ENCODE results near the gene BHLHA15. TPM values are rescaled to one million over a fixed set of nuclear protein-coding genes. Genes with fewer than 3 reads are reported as not detected.

The BHLHA15 gene
- total and polyA plus RNA-seq, 2 of the 13 experiments (the other 11 are each of a cell fraction or from before 2014, with no cell fraction given) = 1.9 to 6.1 TPM

GRCh38 chr7:98251601-98252424, 40.6 kb downstream of the BHLHA15 start, which contains the start of gene TECPR1 (continued):
- TF ChIP-seq ZNF276 (CRISPR knock-in tag; IDR thresholded peaks at IDR 0.05; ENCODE audit: low read depth) = no peak; the same call in 1 of the 2 replicates
- 0 out of 2 replicates have a peak, but pooled peaks have one; percentile 31 for TF ChIP-seq ZNF34 (CRISPR knock-in tag; IDR thresholded peaks at IDR 0.05; ENCODE audit: borderline replicate concordance)
- peak; percentile 27 for TF ChIP-seq KLF13 (CRISPR knock-in tag; IDR thresholded peaks at IDR 0.05)
- no peak for TF ChIP-seq ZNF354B (CRISPR knock-in tag; IDR thresholded peaks at IDR 0.05)
- TF ChIP-seq EHMT2 (IDR thresholded peaks at IDR 0.05; ENCODE audit: borderline replicate concordance, low read depth, low read length) = no peak
- no peak for TF ChIP-seq ZNF383 (CRISPR knock-in tag; IDR thresholded peaks at IDR 0.05; ENCODE audit: borderline replicate concordance)
- TF ChIP-seq TSC22D2 (CRISPR knock-in tag; IDR thresholded peaks at IDR 0.05; ENCODE audit: borderline replicate concordance) = peak; percentile 61; the same call in 1 of the 2 replicates
- TF ChIP-seq ZBTB14 (CRISPR knock-in tag; IDR thresholded peaks at IDR 0.05) = 0 out of 2 replicates have a peak, but pooled peaks have one; percentile 31
- no peak; the same call in 1 of the 2 replicates for TF ChIP-seq STAG1 (CRISPR knock-in tag; IDR thresholded peaks at IDR 0.05)
- no peak for TF ChIP-seq ZNF678 (CRISPR knock-in tag; IDR thresholded peaks at IDR 0.05)
- peak; percentile 76 for TF ChIP-seq ETV5 (CRISPR knock-in tag; IDR thresholded peaks at IDR 0.05; ENCODE audit: borderline replicate concordance)
- TF ChIP-seq SIN3B (IDR thresholded peaks at IDR 0.05; ENCODE audit: low read length) = no peak; the same call in 1 of the 2 replicates
- TF ChIP-seq ISX (CRISPR knock-in tag; conservative IDR thresholded peaks at IDR 0.05) = no peak
- peak; percentile 56; the same call in 1 of the 2 replicates for TF ChIP-seq SP1 (IDR thresholded peaks at IDR 0.05)
- peak; percentile 97 for TF ChIP-seq SP1 (CRISPR knock-in tag; IDR thresholded peaks at IDR 0.05)
- no peak; the same call in 1 of the 2 replicates for TF ChIP-seq TFAP4 (IDR thresholded peaks at IDR 0.05; ENCODE audit: borderline replicate concordance, low read depth)
- TF ChIP-seq KAT2B (IDR thresholded peaks at IDR 0.05; ENCODE audit: borderline replicate concordance, low read depth, low read length) = no peak
- no peak for TF ChIP-seq LCORL (IDR thresholded peaks at IDR 0.05)
- peak; percentile 73; the same call in 1 of the 2 replicates for TF ChIP-seq LCORL (CRISPR knock-in tag; IDR thresholded peaks at IDR 0.05)
- peak; percentile 27 to 82; a peak in 3 of 4 replicates for TF ChIP-seq HMGXB4 (CRISPR knock-in tag; IDR thresholded peaks at IDR 0.05; ENCODE audit: borderline replicate concordance in 1 of 2, low read depth in 1 of 2)
- peak; percentile 73; the same call in 1 of the 2 replicates for TF ChIP-seq TAF1 (CRISPR knock-in tag; IDR thresholded peaks at IDR 0.05)
- TF ChIP-seq KLF11 (CRISPR knock-in tag; IDR thresholded peaks at IDR 0.05) = peak; percentile 86; the same call in 1 of the 2 replicates
- no peak for TF ChIP-seq ZBTB34 (CRISPR knock-in tag; IDR thresholded peaks at IDR 0.05)

All from HepG2 (cell line).